Activated naive CD8-positive, alpha-beta T cell (primary cell): ENCODE measurements around the gene TAL1.

Source experiments
- H3K27ac Mint-ChIP-seq: one replicate; pipeline ENCODE4 v1.8.0; 2021; ENCODE audit warnings: mixed read lengths
- H3K27me3 Mint-ChIP-seq: one replicate; pipeline ENCODE4 v1.8.0; 2021; ENCODE audit warnings: mixed read lengths
- H3K36me3 Mint-ChIP-seq: one replicate; pipeline ENCODE4 v1.8.0; 2021; ENCODE audit warnings: mixed read lengths
- H3K4me1 Mint-ChIP-seq: one replicate; pipeline ENCODE4 v1.8.0; 2021; ENCODE audit warnings: low read depth, mixed read lengths
- H3K4me3 Mint-ChIP-seq: one replicate; pipeline ENCODE4 v1.8.0; 2021; ENCODE audit warnings: mild to moderate bottlenecking, mixed read lengths
- H3K9me3 Mint-ChIP-seq: one replicate; pipeline ENCODE4 v1.8.0; 2021; ENCODE audit warnings: low read depth, mixed read lengths

Gene TAL1

DNA sequence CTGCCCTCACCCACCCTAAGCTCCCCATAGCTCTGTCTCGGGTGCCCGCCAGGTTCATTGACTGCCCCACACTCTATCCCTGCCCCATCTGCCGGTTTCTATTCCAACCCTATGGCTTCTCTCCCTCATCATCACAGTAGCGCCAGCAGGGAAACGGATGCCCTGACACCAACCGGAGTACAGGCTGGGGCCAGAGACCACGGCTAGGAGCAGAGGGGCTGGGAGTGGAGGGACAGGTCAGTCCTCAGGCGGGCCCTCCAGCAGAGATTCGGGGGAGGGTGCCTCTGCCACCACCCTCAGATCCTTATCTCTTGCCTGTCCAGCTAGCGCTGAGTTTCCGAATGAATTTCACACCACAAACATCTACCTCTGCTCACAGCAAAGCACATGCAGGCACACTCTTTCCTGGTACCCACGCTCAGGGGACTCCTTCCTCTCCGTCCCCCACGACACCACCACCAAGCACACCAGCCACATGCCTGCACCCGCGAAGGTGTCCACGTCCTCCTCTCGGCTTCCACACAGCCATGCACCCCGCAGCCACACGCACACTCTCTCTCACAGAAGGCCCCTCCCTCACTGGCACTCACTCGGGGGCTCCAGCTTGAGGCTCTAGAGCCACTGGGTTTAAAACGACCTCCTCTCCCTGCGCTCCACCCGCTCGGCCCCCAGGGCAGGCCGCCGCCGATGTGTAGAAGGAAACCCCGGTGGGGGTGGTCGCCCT, 7.2 kb downstream of the TAL1 start:
- H3K4me3 Mint-ChIP-seq: no peak overlapping the region
- no peaks in the 10 kb centered on the region for H3K9me3 Mint-ChIP-seq
- H3K4me1 Mint-ChIP-seq: peaks cover 13% of the 10 kb centered on the region
- peaks cover 24% of the 10 kb centered on the region for H3K27me3 Mint-ChIP-seq
- H3K36me3 Mint-ChIP-seq: no peaks in the 10 kb centered on the region
- H3K27ac Mint-ChIP-seq: no peak overlapping the region

DNA sequence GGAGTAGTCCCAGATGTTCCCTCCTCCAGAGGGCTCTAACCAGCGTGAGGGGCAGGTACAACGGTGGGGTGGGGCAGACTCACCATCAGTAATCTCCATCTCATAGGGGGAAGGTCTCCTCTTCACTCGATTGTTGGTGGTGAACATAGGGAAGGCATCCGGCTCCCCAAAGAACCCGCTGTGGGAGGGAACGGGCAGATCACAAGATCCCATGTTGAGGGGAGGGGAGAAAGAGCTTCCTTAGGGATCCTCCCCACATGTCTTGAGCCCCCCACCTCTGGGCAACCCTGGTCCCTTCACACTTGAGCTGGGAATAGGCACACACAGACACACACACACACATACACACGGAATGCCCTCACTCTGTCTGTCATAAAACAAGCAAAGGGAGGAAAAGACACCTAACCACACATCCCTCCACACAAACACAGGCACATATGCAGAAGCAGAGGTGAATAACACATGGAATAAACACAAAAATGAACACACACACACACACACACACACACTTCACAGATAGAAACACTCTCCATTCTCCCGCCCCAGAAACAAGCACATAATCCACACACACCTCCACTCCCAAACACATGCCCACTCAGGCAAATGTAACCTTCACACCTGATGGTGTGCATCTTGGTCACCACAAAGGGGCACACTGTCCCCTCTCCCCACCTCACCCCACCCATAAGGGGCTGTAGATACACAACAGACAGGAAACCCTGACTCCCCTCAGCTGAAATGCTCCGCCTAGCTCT, 7.9 kb downstream of the TAL1 start:
- no peak overlapping the region for H3K4me3 Mint-ChIP-seq
- H3K4me1 Mint-ChIP-seq: peaks cover 5% of the 10 kb centered on the region
- peaks cover 22% of the 10 kb centered on the region for H3K27me3 Mint-ChIP-seq
- no peaks in the 10 kb centered on the region for H3K36me3 Mint-ChIP-seq
- H3K9me3 Mint-ChIP-seq: no peaks in the 10 kb centered on the region
- H3K27ac Mint-ChIP-seq: no peak overlapping the region

DNA sequence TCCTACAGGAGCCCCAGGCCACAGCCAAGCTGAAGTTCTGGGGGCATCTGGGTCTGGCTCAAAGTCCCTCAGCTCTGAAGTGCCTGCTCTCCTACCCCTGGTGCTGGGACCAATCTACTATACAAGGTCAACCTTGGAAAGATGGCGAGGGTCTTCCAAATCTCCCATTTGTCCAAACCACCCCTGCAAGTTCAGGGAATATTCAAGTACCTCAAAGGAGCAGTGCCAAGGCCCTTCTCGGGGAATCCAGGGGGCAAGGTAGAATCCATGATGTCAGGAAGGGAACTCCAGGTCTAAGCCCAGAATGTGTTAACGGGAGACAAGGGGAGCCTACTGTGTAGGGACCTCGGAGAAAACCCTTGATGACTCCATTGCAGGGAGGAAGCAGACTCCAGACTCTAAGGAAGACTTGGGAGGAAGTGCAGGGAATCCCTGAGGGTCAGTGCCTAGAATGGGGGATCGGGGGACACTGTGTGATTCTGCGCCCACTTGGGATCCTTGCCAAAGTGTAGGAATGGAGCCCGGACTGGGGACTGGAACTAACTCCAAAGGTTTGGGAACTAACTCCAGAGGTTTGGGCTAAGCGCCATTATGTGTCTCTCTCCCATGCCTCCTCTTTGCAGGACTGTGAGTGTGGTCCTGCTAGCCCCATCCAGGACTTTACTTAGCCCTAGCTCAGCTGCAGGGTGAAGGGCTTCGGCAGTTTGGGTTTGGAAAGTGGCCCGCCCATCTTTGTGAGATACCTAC, 8.7 kb downstream of the TAL1 start:
- Mint-ChIP-seq H3K27ac (no peak overlapping the region), H3K27me3 (peaks cover 19% of the 10 kb centered on the region), H3K4me3 (no peak overlapping the region), H3K36me3 (no peaks in the 10 kb centered on the region), H3K9me3 (no peaks in the 10 kb centered on the region), H3K4me1 (peaks cover 5% of the 10 kb centered on the region)

GRCh38 chr1:47222476-47222875, 9.5 kb downstream of the TAL1 start:
- Mint-ChIP-seq H3K4me1 (peaks cover 5% of the 10 kb centered on the region), H3K27me3 (peaks cover 11% of the 10 kb centered on the region), H3K4me3 (no peak overlapping the region), H3K9me3 (no peaks in the 10 kb centered on the region), H3K36me3 (no peaks in the 10 kb centered on the region), H3K27ac (no peak overlapping the region)

DNA sequence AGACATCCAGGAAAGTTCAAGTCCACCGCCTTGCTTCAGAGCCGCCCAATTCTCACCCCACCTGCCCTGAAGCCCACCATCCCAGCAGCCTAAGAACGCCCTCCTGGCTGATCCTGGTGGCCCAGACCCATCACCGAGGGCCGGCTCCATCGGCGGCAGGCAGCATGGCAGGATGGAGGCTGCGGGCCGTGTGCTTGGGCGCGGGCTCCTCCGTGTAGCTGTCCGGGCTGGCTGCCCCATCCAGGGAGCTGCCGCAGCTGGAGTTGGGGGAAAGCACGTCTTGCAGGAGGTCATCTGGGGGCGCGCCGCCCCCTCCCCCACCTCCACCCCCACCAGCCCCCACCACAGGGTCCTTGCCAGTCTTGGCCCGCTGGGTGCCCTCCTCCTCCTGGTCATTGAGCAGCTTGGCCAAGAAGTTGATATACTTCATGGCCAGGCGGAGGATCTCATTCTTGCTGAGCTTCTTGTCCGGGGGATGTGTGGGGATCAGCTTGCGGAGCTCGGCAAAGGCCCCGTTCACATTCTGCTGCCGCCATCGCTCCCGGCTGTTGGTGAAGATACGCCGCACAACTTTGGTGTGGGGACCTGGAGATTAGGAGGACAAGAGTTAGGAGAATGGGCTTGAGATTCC, 12.3 kb downstream of the TAL1 start:
- H3K27me3 Mint-ChIP-seq: no peaks in the 10 kb centered on the region
- no peak overlapping the region for H3K4me3 Mint-ChIP-seq
- H3K9me3 Mint-ChIP-seq: no peaks in the 10 kb centered on the region
- no peaks in the 10 kb centered on the region for H3K4me1 Mint-ChIP-seq
- no peaks in the 10 kb centered on the region for H3K36me3 Mint-ChIP-seq
- H3K27ac Mint-ChIP-seq: no peak overlapping the region

- H3K27ac Mint-ChIP-seq: no peak overlapping the region
- no peaks in the 10 kb centered on the region for H3K36me3 Mint-ChIP-seq
- H3K4me1 Mint-ChIP-seq: no peaks in the 10 kb centered on the region
- no peaks in the 10 kb centered on the region for H3K27me3 Mint-ChIP-seq
- H3K4me3 Mint-ChIP-seq: no peak overlapping the region
- H3K9me3 Mint-ChIP-seq: no peaks in the 10 kb centered on the region
Measured at GRCh38 chr1:47219001-47219400, 13.0 kb downstream of the TAL1 start.

GRCh38 chr1:47216278-47217059, 15.6 kb downstream of the TAL1 start:
- Mint-ChIP-seq H3K4me1 (no peaks in the 10 kb centered on the region), H3K27ac (no peak overlapping the region), H3K36me3 (no peaks in the 10 kb centered on the region), H3K27me3 (no peaks in the 10 kb centered on the region), H3K9me3 (no peaks in the 10 kb centered on the region), H3K4me3 (no peak overlapping the region)

- no peaks in the 10 kb centered on the region for H3K4me1 Mint-ChIP-seq
- H3K36me3 Mint-ChIP-seq: no peaks in the 10 kb centered on the region
- H3K4me3 Mint-ChIP-seq: no peak overlapping the region
- no peaks in the 10 kb centered on the region for H3K27me3 Mint-ChIP-seq
- no peaks in the 10 kb centered on the region for H3K9me3 Mint-ChIP-seq
- H3K27ac Mint-ChIP-seq: no peak overlapping the region
Measured at GRCh38 chr1:47215713-47216112, 16.3 kb downstream of the TAL1 start.

GRCh38 chr1:47214549-47214948, 17.5 kb downstream of the TAL1 start:
- Mint-ChIP-seq H3K4me1 (no peaks in the 10 kb centered on the region), H3K4me3 (no peak overlapping the region), H3K36me3 (no peaks in the 10 kb centered on the region), H3K27me3 (peaks cover 2% of the 10 kb centered on the region), H3K9me3 (no peaks in the 10 kb centered on the region), H3K27ac (no peak overlapping the region)

DNA sequence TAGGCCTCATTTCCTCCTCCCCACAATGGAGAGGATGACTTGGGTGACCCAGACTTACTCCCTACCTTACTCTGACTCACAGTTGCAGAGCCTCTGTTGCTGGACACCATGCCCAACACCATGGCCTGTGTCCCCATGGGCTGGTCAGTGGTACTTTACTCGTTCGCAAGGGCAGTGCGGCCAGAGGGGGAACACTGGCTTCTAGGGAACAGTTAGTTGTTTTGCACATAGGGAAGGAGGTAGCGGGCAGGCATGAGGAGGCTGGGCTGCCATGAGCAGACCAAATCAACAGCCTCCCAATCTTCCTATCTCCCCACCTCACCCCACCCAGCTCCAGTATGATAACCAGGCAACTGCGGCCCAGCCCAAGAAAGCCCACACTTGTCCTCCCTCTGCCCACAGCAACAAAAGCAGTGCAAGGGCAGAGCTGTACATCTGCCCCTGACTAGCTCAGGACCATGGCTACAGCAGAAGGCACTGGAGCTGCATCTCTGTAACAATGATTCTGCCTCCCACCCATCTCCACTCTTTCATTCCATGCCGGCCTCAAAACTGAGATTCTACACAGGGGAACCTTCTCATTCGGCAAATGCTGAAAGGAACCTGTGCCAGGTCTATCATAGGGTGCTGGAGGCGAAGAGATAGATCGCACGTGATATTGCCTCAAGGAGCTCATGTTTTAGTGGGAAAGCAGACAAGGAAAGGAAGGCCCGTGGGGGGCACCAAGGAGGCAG, 18.6 kb downstream of the TAL1 start:
- H3K27me3 Mint-ChIP-seq: peaks cover 2% of the 10 kb centered on the region
- H3K27ac Mint-ChIP-seq: no peak overlapping the region

DNA sequence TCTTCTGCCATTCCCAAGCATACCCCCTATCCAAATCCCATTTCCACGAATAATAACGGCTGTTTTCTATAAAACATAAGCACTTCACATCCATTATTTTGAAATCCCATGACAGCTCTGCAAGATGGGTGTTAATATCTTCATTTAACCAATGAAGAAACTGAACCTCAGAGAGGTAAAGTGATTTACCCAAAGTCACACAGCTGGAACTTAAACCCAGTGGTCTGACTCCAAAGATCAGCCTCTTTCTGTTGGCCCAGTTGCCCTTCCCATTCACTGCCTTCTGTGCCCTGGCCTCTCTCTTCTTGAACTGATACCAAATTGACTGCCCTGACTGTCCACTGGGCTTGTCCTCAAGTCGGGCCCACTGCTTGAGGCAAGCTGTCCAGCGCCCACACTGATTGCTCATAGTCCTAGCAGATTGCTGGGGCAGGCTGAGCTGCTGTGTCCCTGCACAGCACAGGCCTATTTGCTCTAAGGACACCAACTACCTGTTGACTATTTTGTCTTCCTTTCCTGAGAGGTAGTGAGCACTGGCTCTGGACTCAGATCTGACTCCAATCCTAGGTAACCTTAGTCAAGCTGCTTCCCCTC, 19.3 kb downstream of the TAL1 start:
- no peaks in the 10 kb centered on the region for H3K4me1 Mint-ChIP-seq
- peaks cover 2% of the 10 kb centered on the region for H3K27me3 Mint-ChIP-seq
- H3K27ac Mint-ChIP-seq: no peak overlapping the region
- no peak overlapping the region for H3K4me3 Mint-ChIP-seq
- no peaks in the 10 kb centered on the region for H3K36me3 Mint-ChIP-seq
- no peaks in the 10 kb centered on the region for H3K9me3 Mint-ChIP-seq

More for the DNA sequence above, 18.6 kb downstream of the TAL1 start:
- Mint-ChIP-seq H3K9me3 (no peaks in the 10 kb centered on the region), H3K4me3 (no peak overlapping the region), H3K4me1 (no peaks in the 10 kb centered on the region), H3K36me3 (no peaks in the 10 kb centered on the region)

GRCh38 chr1:47211796-47212269, 20.2 kb downstream of the TAL1 start:
- H3K4me3 Mint-ChIP-seq: no peak overlapping the region
- H3K9me3 Mint-ChIP-seq: no peaks in the 10 kb centered on the region
- H3K4me1 Mint-ChIP-seq: no peaks in the 10 kb centered on the region
- peaks cover 4% of the 10 kb centered on the region for H3K27me3 Mint-ChIP-seq
- H3K27ac Mint-ChIP-seq: no peak overlapping the region
- H3K36me3 Mint-ChIP-seq: no peaks in the 10 kb centered on the region

GRCh38 chr1:47210666-47211065, 21.4 kb downstream of the TAL1 start:
- H3K36me3 Mint-ChIP-seq: no peaks in the 10 kb centered on the region
- no peak overlapping the region for H3K27ac Mint-ChIP-seq
- H3K9me3 Mint-ChIP-seq: no peaks in the 10 kb centered on the region
- H3K4me3 Mint-ChIP-seq: no peak overlapping the region
- no peaks in the 10 kb centered on the region for H3K4me1 Mint-ChIP-seq
- peaks cover 6% of the 10 kb centered on the region for H3K27me3 Mint-ChIP-seq
